Ishikawa (cell line): ENCODE results near the gene LBHD2.

Experiments used
- TAF1 ChIP-seq: IDR thresholded peaks from 2 replicates; pipeline ENCODE4 v1.6.1; 2012; ENCODE audit warnings: low read depth, mild to moderate bottlenecking
- TCF12 ChIP-seq: IDR thresholded peaks from 2 replicates; pipeline ENCODE4 v1.6.1; 2012; ENCODE audit warnings: low read depth
- TF ChIP-seq, protein P1 (sequence below): IDR thresholded peaks from 2 replicates; pipeline ENCODE4 v1.6.1; 2012; ENCODE audit warnings: low read depth, mild to moderate bottlenecking

DNA sequence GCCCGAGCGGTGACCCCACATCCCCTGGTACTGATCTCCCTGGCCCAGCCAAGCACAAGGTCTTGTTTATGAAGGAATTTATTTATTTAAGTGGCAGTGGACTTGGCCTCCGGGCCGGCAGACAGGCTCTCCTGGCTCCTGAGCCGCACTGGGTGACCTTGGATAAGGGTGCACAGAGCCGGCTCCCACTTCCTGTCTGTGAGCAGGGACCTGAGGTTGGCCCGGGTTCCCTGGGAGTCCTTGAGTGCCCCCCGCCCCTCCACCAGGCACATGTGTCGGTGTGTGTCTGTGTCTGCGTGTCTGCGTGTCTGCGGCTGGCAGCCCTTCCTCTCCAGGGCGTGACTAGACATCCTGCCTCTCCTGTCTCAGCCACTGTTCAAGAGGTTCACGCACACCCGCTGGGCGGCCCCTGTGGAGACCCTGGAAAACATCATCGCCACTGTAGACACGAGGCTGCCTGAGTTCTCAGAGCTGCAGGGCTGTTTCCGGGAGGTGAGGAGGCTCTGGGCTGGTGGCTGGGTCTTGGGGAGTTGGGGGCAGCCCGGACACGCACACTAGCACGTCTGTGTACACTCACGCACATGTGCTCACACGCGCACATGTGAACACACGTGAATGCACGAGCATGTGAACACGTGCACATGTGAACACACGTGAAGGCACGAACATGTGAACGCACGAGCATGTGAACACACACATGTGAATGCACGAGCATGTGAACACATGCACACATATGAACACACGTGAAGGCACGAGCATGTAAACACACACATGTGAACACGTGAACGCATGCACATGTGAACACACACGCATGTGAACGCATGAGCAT, 48.6 kb downstream of the LBHD2 start:
- TF ChIP-seq TAF1: no peak
- TF ChIP-seq TCF12: no peak
- TF ChIP-seq, protein P1, sequence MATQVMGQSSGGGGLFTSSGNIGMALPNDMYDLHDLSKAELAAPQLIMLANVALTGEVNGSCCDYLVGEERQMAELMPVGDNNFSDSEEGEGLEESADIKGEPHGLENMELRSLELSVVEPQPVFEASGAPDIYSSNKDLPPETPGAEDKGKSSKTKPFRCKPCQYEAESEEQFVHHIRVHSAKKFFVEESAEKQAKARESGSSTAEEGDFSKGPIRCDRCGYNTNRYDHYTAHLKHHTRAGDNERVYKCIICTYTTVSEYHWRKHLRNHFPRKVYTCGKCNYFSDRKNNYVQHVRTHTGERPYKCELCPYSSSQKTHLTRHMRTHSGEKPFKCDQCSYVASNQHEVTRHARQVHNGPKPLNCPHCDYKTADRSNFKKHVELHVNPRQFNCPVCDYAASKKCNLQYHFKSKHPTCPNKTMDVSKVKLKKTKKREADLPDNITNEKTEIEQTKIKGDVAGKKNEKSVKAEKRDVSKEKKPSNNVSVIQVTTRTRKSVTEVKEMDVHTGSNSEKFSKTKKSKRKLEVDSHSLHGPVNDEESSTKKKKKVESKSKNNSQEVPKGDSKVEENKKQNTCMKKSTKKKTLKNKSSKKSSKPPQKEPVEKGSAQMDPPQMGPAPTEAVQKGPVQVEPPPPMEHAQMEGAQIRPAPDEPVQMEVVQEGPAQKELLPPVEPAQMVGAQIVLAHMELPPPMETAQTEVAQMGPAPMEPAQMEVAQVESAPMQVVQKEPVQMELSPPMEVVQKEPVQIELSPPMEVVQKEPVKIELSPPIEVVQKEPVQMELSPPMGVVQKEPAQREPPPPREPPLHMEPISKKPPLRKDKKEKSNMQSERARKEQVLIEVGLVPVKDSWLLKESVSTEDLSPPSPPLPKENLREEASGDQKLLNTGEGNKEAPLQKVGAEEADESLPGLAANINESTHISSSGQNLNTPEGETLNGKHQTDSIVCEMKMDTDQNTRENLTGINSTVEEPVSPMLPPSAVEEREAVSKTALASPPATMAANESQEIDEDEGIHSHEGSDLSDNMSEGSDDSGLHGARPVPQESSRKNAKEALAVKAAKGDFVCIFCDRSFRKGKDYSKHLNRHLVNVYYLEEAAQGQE: no peak
